Activated CD8-positive, alpha-beta memory T cell treated with anti-CD3 and anti-CD28 coated beads, Interleukin-2, amount 50 U/mL, for 1 hour (primary cell): ENCODE measurements around the gene MBNL2.
A peak's percentile ranks its signal among the peaks of the same experiment; 100 is the strongest.
"Not testable (repeated sequence)": the region's sequence is repeated elsewhere in the genome, so short reads cannot be mapped to it uniquely, and the experiment has no call there.

Experiments
- DNase-seq: peaks from one replicate; pipeline ENCODE4 v3.0.0-alpha.2; 2020; ENCODE audit errors: extremely low read depth

Gene MBNL2

GRCh38 chr13:97347255-97347932 lies 125.3 kb downstream of the MBNL2 start:
- DNase-seq, result no peak

GRCh38 chr13:97348569-97349100 lies 126.5 kb downstream of the MBNL2 start:
- no peak for DNase-seq

GRCh38 chr13:97352012-97352411 lies 129.9 kb downstream of the MBNL2 start:
- DNase-seq, result not testable (repeated sequence)

- no peak for DNase-seq
These were observed 130.7 kb downstream of the MBNL2 start for GRCh38 chr13:97352815-97353214.

- DNase-seq, result no peak
These were observed 132.0 kb downstream of the MBNL2 start for GRCh38 chr13:97353927-97354675.

GRCh38 chr13:97354808-97355207 lies 132.7 kb downstream of the MBNL2 start:
- DNase-seq, result no peak

- no peak for DNase-seq
These were observed 134.5 kb downstream of the MBNL2 start for GRCh38 chr13:97356592-97356991.

- peak; percentile 18 for DNase-seq
These were observed 137.3 kb downstream of the MBNL2 start for GRCh38 chr13:97359181-97360057.

GRCh38 chr13:97360610-97361009 lies 138.5 kb downstream of the MBNL2 start:
- DNase-seq, result no peak

- DNase-seq, result no peak
These were observed 141.9 kb downstream of the MBNL2 start for GRCh38 chr13:97364031-97364430.

- DNase-seq, result no peak
These were observed 142.7 kb downstream of the MBNL2 start for GRCh38 chr13:97364827-97365226.

- DNase-seq, result no peak
These were observed 144.1 kb downstream of the MBNL2 start for GRCh38 chr13:97366172-97366688.

GRCh38 chr13:97367016-97367822 lies 145.1 kb downstream of the MBNL2 start:
- no peak for DNase-seq

GRCh38 chr13:97369261-97369893 lies 147.2 kb downstream of the MBNL2 start:
- no peak for DNase-seq

- DNase-seq, result no peak
These were observed 149.5 kb downstream of the MBNL2 start for GRCh38 chr13:97371486-97372109.

GRCh38 chr13:97372936-97373335 lies 150.8 kb downstream of the MBNL2 start:
- DNase-seq, result no peak

- DNase-seq, result no peak
These were observed 151.7 kb downstream of the MBNL2 start for GRCh38 chr13:97373787-97374186.

GRCh38 chr13:97376981-97377380 lies 154.8 kb downstream of the MBNL2 start:
- DNase-seq, result no peak

GRCh38 chr13:97379386-97379785 lies 157.3 kb downstream of the MBNL2 start:
- no peak for DNase-seq

GRCh38 chr13:97380696-97381095 lies 158.6 kb downstream of the MBNL2 start:
- no peak for DNase-seq
